ENCODE data around the gene KRT14.

Gene KRT14

DNA sequence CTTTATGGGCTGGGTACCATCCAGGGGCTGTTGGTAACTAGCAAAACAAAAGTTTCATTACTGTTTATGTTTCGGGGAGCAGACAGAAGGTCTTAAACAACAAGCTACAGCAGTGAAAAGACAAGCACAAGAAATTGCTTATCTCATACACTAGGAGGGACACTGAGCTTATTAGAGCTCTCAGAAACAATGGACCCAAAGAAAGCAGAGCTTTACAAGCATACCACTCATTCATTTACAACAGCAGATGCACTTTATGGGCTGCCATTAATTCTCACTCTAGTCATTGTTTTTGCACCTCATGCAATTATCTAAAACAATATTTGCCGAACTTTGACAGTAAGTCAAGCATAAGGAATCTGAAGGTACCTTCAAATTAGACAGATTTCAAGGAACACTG lies 15.8 kb upstream of the KRT14 start:
- no peak overlapping the region for H2AK5ac ChIP-seq (ENCODE audit: low read depth, low read length)
- H3K4me3 ChIP-seq (ENCODE audit: low read length in 2 of 2), result no peak overlapping the region
- H3K4me2 ChIP-seq (ENCODE audit: insufficient read depth, low read length, poor library complexity, severe bottlenecking), result no peak overlapping the region
- H2BK5ac ChIP-seq (ENCODE audit: low read length), result no peak overlapping the region
- H3K4me1 ChIP-seq (ENCODE audit: control insufficient read depth in 2 of 2, insufficient read depth in 1 of 2, low read depth in 1 of 2, low read length in 2 of 2), result peaks cover 0 to 5% of the 10 kb centered on the region in 2 donors
- no peak overlapping the region for H3K9ac ChIP-seq (ENCODE audit: low read depth, low read length, poor library complexity)
- H4K8ac ChIP-seq (ENCODE audit: low read depth, low read length), result no peak overlapping the region
- peaks cover 0 to 1% of the 10 kb centered on the region in 2 donors for H3K9me3 ChIP-seq (replicated peaks in 1 of 2; ENCODE audit: control insufficient read depth in 2 of 2, insufficient read depth in 1 of 2, low read depth in 1 of 2, low read length in 2 of 2)
- no peaks in the 10 kb centered on the region for H3K79me1 ChIP-seq (ENCODE audit: low read depth, low read length)
- no peaks in the 10 kb centered on the region for H3K36me3 ChIP-seq (replicated peaks in 1 of 2; ENCODE audit: control insufficient read depth in 2 of 2, insufficient read depth in 2 of 2, low read length in 2 of 2)
- H3K27me3 ChIP-seq (ENCODE audit: control insufficient read depth in 3 of 3, insufficient read depth in 3 of 3, low read depth in 1 of 3, low read length in 3 of 3), result peaks cover 0 to 9% (median 0%) of the 10 kb centered on the region in 3 experiments
- H4K91ac ChIP-seq (ENCODE audit: low read depth, low read length, poor library complexity), result no peak overlapping the region
- H3K27ac ChIP-seq (replicated peaks; ENCODE audit: low read length), result no peak overlapping the region
- H3K23ac ChIP-seq (ENCODE audit: low read depth, low read length, poor library complexity), result no peak overlapping the region
- H2BK120ac ChIP-seq (ENCODE audit: low read depth, low read length), result no peak overlapping the region
- H2AFZ ChIP-seq (ENCODE audit: low read length), result no peak overlapping the region
- no peak overlapping the region for H3K14ac ChIP-seq (ENCODE audit: low read length)
- H3K18ac ChIP-seq (ENCODE audit: low read length), result no peak overlapping the region
- H2BK15ac ChIP-seq (ENCODE audit: low read length), result no peak overlapping the region
- no peak for DNase-seq (ENCODE audit: low spot score)
- no CpG with 5 or more reads among the region's 2 CpGs for WGBS, 2 donors (ENCODE audit: extremely low coverage in 2 of 2, insufficient read length in 2 of 2, insufficient replicate concordance in 1 of 2)
- no peak overlapping the region for H2BK12ac ChIP-seq (ENCODE audit: low read length)
- H3K4ac ChIP-seq (ENCODE audit: low read length), result no peak overlapping the region

DNA sequence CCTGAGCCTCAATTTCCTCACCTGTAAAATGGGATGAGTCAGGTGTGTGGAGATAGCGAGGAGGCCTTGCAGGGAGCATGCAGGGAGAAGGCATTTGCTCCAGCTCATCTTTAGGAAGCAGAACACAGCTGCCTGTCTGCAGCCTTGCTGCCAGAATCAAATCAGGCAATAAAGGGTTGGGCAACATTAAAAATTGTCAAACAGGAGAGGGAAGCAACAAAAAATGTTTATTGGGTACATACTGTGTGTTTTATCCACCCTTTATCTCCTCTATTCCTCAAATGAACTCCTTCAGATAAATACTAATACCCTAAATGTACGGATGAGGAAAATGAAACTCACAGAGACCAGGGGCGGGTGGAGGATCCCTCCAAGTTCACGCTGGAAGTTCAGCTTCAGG lies 13.6 kb upstream of the KRT14 start:
- DNase-seq (ENCODE audit: low spot score), result no peak

DNA sequence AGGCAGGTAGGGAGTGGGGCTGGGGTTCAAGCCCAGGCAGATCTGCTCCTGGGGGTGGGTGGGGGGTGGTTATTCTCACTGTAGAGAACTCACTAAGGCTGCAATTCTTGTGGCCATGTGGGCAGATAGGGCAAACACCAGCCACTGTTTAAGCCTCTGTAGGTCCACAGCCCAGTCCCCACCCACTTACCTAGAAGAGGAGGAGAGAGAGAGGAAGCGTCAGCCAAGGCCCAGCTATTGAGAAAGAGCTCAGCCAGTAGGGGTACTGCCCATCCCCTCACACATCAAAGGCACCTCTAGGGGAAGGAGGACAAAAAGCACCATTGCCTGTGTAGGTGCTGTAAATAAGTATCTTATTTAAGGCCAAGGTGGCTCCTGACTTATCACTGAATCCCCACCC lies 13.0 kb upstream of the KRT14 start:
- Histone ChIP-seq H3K36me3 (replicated peaks in 1 of 2; ENCODE audit: control insufficient read depth in 2 of 2, insufficient read depth in 2 of 2, low read length in 2 of 2) (no peaks in the 10 kb centered on the region), H3K9ac (ENCODE audit: low read depth, low read length, poor library complexity) (no peak overlapping the region), H2BK12ac (ENCODE audit: low read length) (no peak overlapping the region), H2BK15ac (ENCODE audit: low read length) (no peak overlapping the region), H3K27ac (replicated peaks; ENCODE audit: low read length) (no peak overlapping the region), H3K4me2 (ENCODE audit: insufficient read depth, low read length, poor library complexity, severe bottlenecking) (no peak overlapping the region), H3K4ac (ENCODE audit: low read length) (no peak overlapping the region), H3K14ac (ENCODE audit: low read length) (no peak overlapping the region), H3K23ac (ENCODE audit: low read depth, low read length, poor library complexity) (no peak overlapping the region), H3K4me3 (ENCODE audit: low read length in 2 of 2) (no peak overlapping the region), H3K18ac (ENCODE audit: low read length) (no peak overlapping the region), H2BK5ac (ENCODE audit: low read length) (no peak overlapping the region), H2BK120ac (ENCODE audit: low read depth, low read length) (no peak overlapping the region), H2AFZ (ENCODE audit: low read length) (no peak overlapping the region), H3K27me3 (ENCODE audit: control insufficient read depth in 3 of 3, insufficient read depth in 3 of 3, low read depth in 1 of 3, low read length in 3 of 3) (peaks cover 0 to 9% (median 0%) of the 10 kb centered on the region in 3 experiments), H3K4me1 (ENCODE audit: control insufficient read depth in 2 of 2, insufficient read depth in 1 of 2, low read depth in 1 of 2, low read length in 2 of 2) (peaks cover 0 to 5% of the 10 kb centered on the region in 2 donors), H4K8ac (ENCODE audit: low read depth, low read length) (no peak overlapping the region), H3K9me3 (replicated peaks in 1 of 2; ENCODE audit: control insufficient read depth in 2 of 2, insufficient read depth in 1 of 2, low read depth in 1 of 2, low read length in 2 of 2) (no peaks in the 10 kb centered on the region), H2AK5ac (ENCODE audit: low read depth, low read length) (no peak overlapping the region), H4K91ac (ENCODE audit: low read depth, low read length, poor library complexity) (no peak overlapping the region), H3K79me1 (ENCODE audit: low read depth, low read length) (no peaks in the 10 kb centered on the region)
- no peak for DNase-seq (ENCODE audit: low spot score)
- no CpG with 5 or more reads among the region's 1 CpG for WGBS, 2 donors (ENCODE audit: extremely low coverage in 2 of 2, insufficient read length in 2 of 2, insufficient replicate concordance in 1 of 2)

More for the DNA sequence above, 13.6 kb upstream of the KRT14 start:
- no peaks in the 10 kb centered on the region for H3K36me3 ChIP-seq (replicated peaks in 1 of 2; ENCODE audit: control insufficient read depth in 2 of 2, insufficient read depth in 2 of 2, low read length in 2 of 2)
- H3K9ac ChIP-seq (ENCODE audit: low read depth, low read length, poor library complexity), result no peak overlapping the region
- H3K14ac ChIP-seq (ENCODE audit: low read length), result no peak overlapping the region
- WGBS, 2 donors (ENCODE audit: extremely low coverage in 2 of 2, insufficient read length in 2 of 2, insufficient replicate concordance in 1 of 2), result no CpG with 5 or more reads among the region's 4 CpGs
- H3K23ac ChIP-seq (ENCODE audit: low read depth, low read length, poor library complexity), result no peak overlapping the region
- H2AFZ ChIP-seq (ENCODE audit: low read length), result no peak overlapping the region
- no peak overlapping the region for H4K91ac ChIP-seq (ENCODE audit: low read depth, low read length, poor library complexity)
- H2BK15ac ChIP-seq (ENCODE audit: low read length), result no peak overlapping the region
- H3K4ac ChIP-seq (ENCODE audit: low read length), result no peak overlapping the region
- no peak overlapping the region for H2BK5ac ChIP-seq (ENCODE audit: low read length)
- H2BK12ac ChIP-seq (ENCODE audit: low read length), result no peak overlapping the region
- no peak overlapping the region for H3K4me3 ChIP-seq (ENCODE audit: low read length in 2 of 2)
- H3K18ac ChIP-seq (ENCODE audit: low read length), result no peak overlapping the region
- no peak overlapping the region for H4K8ac ChIP-seq (ENCODE audit: low read depth, low read length)
- no peak overlapping the region for H2AK5ac ChIP-seq (ENCODE audit: low read depth, low read length)
- H3K9me3 ChIP-seq (replicated peaks in 1 of 2; ENCODE audit: control insufficient read depth in 2 of 2, insufficient read depth in 1 of 2, low read depth in 1 of 2, low read length in 2 of 2), result no peaks in the 10 kb centered on the region
- H3K27me3 ChIP-seq (ENCODE audit: control insufficient read depth in 3 of 3, insufficient read depth in 3 of 3, low read depth in 1 of 3, low read length in 3 of 3), result peaks cover 0 to 9% (median 0%) of the 10 kb centered on the region in 3 experiments
- peaks cover 0 to 5% of the 10 kb centered on the region in 2 donors for H3K4me1 ChIP-seq (ENCODE audit: control insufficient read depth in 2 of 2, insufficient read depth in 1 of 2, low read depth in 1 of 2, low read length in 2 of 2)
- no peak overlapping the region for H3K27ac ChIP-seq (replicated peaks; ENCODE audit: low read length)
- no peaks in the 10 kb centered on the region for H3K79me1 ChIP-seq (ENCODE audit: low read depth, low read length)
- no peak overlapping the region for H3K4me2 ChIP-seq (ENCODE audit: insufficient read depth, low read length, poor library complexity, severe bottlenecking)
- no peak overlapping the region for H2BK120ac ChIP-seq (ENCODE audit: low read depth, low read length)

DNA sequence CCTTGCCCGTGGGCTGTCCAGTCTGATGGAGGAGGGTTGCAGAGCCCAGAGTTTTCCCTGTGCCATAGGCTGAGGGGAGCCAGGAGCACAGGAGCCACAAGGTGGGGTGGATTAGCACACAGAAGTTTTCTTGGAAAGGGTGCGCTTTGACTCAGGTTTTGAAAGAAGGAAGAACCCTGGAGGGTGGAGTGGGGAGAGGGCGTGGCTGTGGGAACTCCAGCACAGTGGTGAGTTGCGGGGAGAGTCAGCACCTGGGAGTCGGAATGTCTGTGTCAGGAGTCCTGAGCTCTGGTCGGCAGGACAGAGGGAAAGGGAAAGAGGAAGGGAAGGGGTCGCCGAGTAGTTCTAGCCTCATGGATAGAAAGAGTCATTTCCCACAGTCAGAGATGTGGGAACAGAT lies 8.9 kb upstream of the KRT14 start:
- Histone ChIP-seq H3K9me3 (replicated peaks in 1 of 2; ENCODE audit: control insufficient read depth in 2 of 2, insufficient read depth in 1 of 2, low read depth in 1 of 2, low read length in 2 of 2) (no peaks in the 10 kb centered on the region), H3K23ac (ENCODE audit: low read depth, low read length, poor library complexity) (no peak overlapping the region), H3K79me1 (ENCODE audit: low read depth, low read length) (no peaks in the 10 kb centered on the region), H2BK120ac (ENCODE audit: low read depth, low read length) (no peak overlapping the region), H3K4me2 (ENCODE audit: insufficient read depth, low read length, poor library complexity, severe bottlenecking) (no peak overlapping the region), H2BK12ac (ENCODE audit: low read length) (no peak overlapping the region), H3K4me3 (ENCODE audit: low read length in 2 of 2) (no peak overlapping the region), H3K27me3 (ENCODE audit: control insufficient read depth in 3 of 3, insufficient read depth in 3 of 3, low read depth in 1 of 3, low read length in 3 of 3) (peaks cover 0 to 12% (median 0%) of the 10 kb centered on the region in 3 experiments), H4K91ac (ENCODE audit: low read depth, low read length, poor library complexity) (no peak overlapping the region), H3K18ac (ENCODE audit: low read length) (no peak overlapping the region), H3K9ac (ENCODE audit: low read depth, low read length, poor library complexity) (no peak overlapping the region), H3K14ac (ENCODE audit: low read length) (no peak overlapping the region), H3K4me1 (ENCODE audit: control insufficient read depth in 2 of 2, insufficient read depth in 1 of 2, low read depth in 1 of 2, low read length in 2 of 2) (peaks cover 0 to 4% of the 10 kb centered on the region in 2 donors), H2AFZ (ENCODE audit: low read length) (no peak overlapping the region), H2BK5ac (ENCODE audit: low read length) (no peak overlapping the region), H2BK15ac (ENCODE audit: low read length) (no peak overlapping the region), H2AK5ac (ENCODE audit: low read depth, low read length) (no peak overlapping the region), H4K8ac (ENCODE audit: low read depth, low read length) (no peak overlapping the region), H3K4ac (ENCODE audit: low read length) (no peak overlapping the region), H3K27ac (replicated peaks; ENCODE audit: low read length) (no peak overlapping the region), H3K36me3 (replicated peaks in 1 of 2; ENCODE audit: control insufficient read depth in 2 of 2, insufficient read depth in 2 of 2, low read length in 2 of 2) (no peaks in the 10 kb centered on the region)
- WGBS, 2 donors (ENCODE audit: extremely low coverage in 2 of 2, insufficient read length in 2 of 2, insufficient replicate concordance in 1 of 2), result no CpG with 5 or more reads among the region's 8 CpGs
- DNase-seq (ENCODE audit: low spot score), result no peak

All from neuronal stem cell (in vitro differentiated cells).